GM18909 (cell line): ENCODE measurements around the gene LOXHD1.

Experiments
- ATAC-seq: cut with Tn5 transposase; IDR thresholded peaks from one replicate; pipeline ENCODE4 v1.9.1; 2021; ENCODE audit warnings: mild to moderate bottlenecking; ENCODE audit not compliant: unreplicated experiment, poor library complexity

LOXHD1 gene

GRCh38 chr18:46488471-46489213 is 168.4 kb downstream of the LOXHD1 start:
- ATAC-seq: no peak

GRCh38 chr18:46485675-46486194 is 171.3 kb downstream of the LOXHD1 start:
- ATAC-seq: no peak

GRCh38 chr18:46484971-46485370 is 172.0 kb downstream of the LOXHD1 start:
- ATAC-seq: no peak

- ATAC-seq: no peak
Measured at GRCh38 chr18:46482831-46483230, 174.2 kb downstream of the LOXHD1 start.

- ATAC-seq: no peak
Measured at GRCh38 chr18:46481847-46482245, 175.2 kb downstream of the LOXHD1 start.

GRCh38 chr18:46481048-46481846 is 175.8 kb downstream of the LOXHD1 start:
- ATAC-seq: peak; percentile 48

- no peak for ATAC-seq
Measured at GRCh38 chr18:46480226-46480625, 176.8 kb downstream of the LOXHD1 start.

GRCh38 chr18:46478796-46479195 is 178.2 kb downstream of the LOXHD1 start:
- no peak for ATAC-seq

GRCh38 chr18:46477425-46478011 is 179.5 kb downstream of the LOXHD1 start:
- no peak for ATAC-seq

- ATAC-seq: no peak
Measured at GRCh38 chr18:46475390-46475752, 181.6 kb downstream of the LOXHD1 start.

GRCh38 chr18:46474487-46475389 is 182.3 kb downstream of the LOXHD1 start:
- no peak for ATAC-seq

GRCh38 chr18:46471809-46472498 is 185.1 kb downstream of the LOXHD1 start:
- ATAC-seq: no peak

GRCh38 chr18:46470714-46471113 is 186.3 kb downstream of the LOXHD1 start:
- no peak for ATAC-seq

- no peak for ATAC-seq
Measured at GRCh38 chr18:46469186-46469915, 187.7 kb downstream of the LOXHD1 start.

GRCh38 chr18:46468426-46469180 is 188.4 kb downstream of the LOXHD1 start:
- ATAC-seq: no peak

GRCh38 chr18:46466234-46467160 is 190.5 kb downstream of the LOXHD1 start:
- no peak for ATAC-seq
